ENCODE measurements around the gene PPP2R5E. TPM values are rescaled to one million over a fixed set of nuclear protein-coding genes. Genes with fewer than 3 reads are reported as not detected.
A peak's percentile ranks its signal among the peaks of the same experiment; 100 is the strongest.

PPP2R5E gene
- polyA plus RNA-seq, 1 donor: 22.5 TPM

GRCh38 chr14:63371033-63371432, 172.1 kb downstream of the PPP2R5E start:
- no peak for DNase-seq

- DNase-seq: no peak
Measured at GRCh38 chr14:63367742-63368364, 175.3 kb downstream of the PPP2R5E start.

- no peak for DNase-seq
Measured at GRCh38 chr14:63362389-63362819, 180.8 kb downstream of the PPP2R5E start.

DNA sequence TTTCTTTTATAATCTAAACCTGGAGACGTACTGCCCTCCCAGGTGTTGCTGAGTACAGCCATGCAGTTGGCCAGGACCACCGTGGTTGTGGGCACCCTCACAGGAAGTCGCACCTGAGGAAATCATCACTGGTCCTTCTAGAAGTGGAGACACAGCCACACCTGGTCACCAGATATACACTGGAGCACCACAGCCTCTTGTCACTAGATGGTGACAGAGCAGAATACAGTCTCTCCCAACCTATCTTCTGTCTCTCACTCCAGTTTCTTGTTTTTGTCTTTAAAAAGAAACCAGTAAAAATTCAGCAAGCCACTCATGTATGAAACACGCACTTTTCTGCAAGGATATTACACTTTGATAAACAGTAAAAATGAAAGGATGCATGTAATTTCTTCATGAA, 181.4 kb downstream of the PPP2R5E start:
- no peak for DNase-seq

- no peak for DNase-seq
Measured at GRCh38 chr14:63357841-63358240, 185.3 kb downstream of the PPP2R5E start.

- no peak for DNase-seq
Measured at GRCh38 chr14:63345826-63346225, 197.4 kb downstream of the PPP2R5E start.

- DNase-seq: no peak
Measured at GRCh38 chr14:63344336-63344735, 198.8 kb downstream of the PPP2R5E start.

DNA sequence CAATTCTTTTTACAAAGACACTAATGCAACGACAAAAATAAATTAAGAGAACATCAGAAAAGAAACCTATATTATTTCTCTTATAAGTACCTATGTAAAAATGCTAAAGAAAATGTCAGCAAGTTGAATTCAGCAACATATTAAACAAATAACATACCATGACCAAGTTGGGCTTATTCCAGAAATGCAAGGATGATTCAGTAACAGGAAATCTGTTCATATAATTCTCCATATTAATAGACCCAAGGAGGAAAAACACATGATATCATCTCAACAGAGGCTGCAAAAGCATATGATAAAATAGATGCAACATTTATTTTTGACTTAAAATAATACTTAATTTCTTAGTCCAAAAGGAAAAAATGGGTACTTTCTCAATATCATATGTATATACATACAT, 199.3 kb downstream of the PPP2R5E start:
- DNase-seq: no peak

- no peak for DNase-seq
Measured at GRCh38 chr14:63342371-63342770, 200.8 kb downstream of the PPP2R5E start.

DNA sequence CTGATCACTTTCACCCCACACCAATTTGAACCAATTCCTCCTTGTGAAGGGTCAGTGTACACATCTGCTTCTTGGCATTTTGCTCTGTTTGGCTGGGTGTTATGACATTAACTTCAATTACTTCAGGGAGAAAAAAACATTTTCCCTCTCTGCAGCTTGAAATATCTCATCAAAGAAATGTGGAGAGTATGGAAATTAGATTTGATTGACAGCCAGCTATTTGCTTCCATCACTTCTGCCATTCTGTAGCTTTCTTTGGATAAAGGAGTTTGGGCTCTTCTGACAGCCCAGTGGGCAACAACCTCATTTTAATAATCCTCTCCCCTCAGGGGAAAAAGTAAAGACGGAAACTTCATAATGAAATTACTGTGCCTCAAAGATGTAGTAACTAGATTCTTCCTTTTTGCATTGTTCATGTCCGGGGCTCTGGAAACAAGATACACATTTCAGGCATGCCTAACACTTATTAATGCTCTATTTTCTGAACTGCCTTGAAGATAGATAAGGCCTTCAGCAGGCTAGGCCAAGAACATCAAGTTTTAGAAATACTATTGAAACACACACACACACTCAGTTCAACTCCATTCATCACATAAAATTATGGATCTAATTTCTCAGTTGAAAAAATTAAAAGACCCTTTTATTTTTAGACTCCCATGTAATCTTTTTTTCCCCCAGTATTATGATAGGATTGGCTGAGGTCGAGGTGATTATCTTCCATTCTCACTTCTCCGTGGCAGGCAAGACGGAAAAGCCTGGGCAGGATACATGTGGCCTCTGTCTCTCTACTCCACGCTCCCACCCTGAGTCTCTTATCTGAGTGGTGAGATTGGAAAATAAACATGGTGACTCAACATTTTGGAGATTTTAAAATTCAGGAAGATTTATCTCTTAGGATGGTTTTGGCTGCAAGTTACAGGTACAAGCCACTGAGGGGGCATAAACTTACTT, 214.1 kb downstream of the PPP2R5E start:
- DNase-seq: no peak

- DNase-seq: no peak
Measured at GRCh38 chr14:63326840-63327239, 216.3 kb downstream of the PPP2R5E start.

DNA sequence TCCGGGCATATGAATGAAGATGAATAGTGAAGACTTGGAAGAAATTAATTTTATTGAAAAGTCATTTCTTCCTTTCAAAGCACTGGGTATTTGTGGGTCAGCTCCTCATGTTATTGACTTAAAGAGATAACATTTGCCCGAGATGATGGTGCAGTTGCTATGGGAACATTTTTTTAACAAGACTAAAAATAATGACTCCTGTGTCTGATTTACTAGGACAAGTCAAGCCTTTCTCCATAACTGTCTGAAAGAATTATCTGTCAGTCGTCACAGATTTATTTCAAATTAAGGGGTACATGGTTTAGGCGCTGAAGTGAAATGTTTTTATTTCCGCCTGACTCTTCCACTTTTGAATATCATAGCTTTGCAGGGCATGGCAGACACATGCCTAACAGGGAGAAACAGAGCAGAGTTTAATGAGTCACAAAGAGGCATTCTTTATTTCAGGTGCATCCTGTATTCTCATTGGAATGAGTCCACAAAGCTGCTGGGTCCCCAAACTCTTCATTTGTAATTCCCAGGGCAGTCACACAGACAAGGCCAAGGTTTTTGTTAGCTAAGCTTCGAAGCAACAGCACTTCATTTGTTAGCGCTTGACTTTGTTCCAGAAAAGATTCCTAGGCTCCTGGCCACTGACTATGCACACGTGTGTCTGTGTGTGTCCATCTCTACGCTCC, 220.1 kb downstream of the PPP2R5E start:
- DNase-seq: peak; percentile 45

DNA sequence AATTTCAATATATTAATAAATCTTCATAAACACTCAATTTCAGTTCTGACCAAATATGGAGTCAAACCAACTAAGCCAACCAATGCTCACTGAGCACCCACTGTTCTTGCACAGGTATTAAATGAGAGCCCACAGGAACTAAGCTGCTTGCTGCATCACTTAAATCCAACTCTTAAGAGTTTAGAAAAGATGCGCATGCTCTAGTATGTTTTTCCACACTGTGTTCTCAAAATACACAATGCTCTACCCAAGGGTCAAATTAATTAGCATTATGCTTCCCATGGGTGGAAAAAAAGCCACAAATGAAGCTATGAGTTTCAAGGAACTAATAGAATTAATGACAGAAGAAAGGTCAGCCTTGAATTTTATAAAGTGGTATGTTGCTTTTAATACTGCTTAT, 220.7 kb downstream of the PPP2R5E start:
- no peak for DNase-seq

Other genes with a start within 250 kb of the PPP2R5E start
- not detected for gene GPHB5, start 224.4 kb downstream of the PPP2R5E start, polyA plus RNA-seq (ENCODE audit: insufficient read length)
- gene WDR89, start 98.5 kb upstream of the PPP2R5E start, polyA plus RNA-seq (ENCODE audit: insufficient read length): 10.7 TPM
- gene SGPP1, start 184.7 kb upstream of the PPP2R5E start, polyA plus RNA-seq (ENCODE audit: insufficient read length): 8.2 TPM